Stimulated activated CD8-positive, alpha-beta memory T cell treated with anti-CD3 and anti-CD28 coated beads, Interleukin-12 subunit alpha, Interleukin-12 subunit beta, amount 100 ng/mL, for 24 hours (primary cell): ENCODE data around the gene SAMD1.

ENCODE experiments used
- DNase-seq: peaks from one replicate; pipeline ENCODE4 v3.0.0-alpha.2; 2020; ENCODE audit errors: extremely low read depth

Gene SAMD1

DNA sequence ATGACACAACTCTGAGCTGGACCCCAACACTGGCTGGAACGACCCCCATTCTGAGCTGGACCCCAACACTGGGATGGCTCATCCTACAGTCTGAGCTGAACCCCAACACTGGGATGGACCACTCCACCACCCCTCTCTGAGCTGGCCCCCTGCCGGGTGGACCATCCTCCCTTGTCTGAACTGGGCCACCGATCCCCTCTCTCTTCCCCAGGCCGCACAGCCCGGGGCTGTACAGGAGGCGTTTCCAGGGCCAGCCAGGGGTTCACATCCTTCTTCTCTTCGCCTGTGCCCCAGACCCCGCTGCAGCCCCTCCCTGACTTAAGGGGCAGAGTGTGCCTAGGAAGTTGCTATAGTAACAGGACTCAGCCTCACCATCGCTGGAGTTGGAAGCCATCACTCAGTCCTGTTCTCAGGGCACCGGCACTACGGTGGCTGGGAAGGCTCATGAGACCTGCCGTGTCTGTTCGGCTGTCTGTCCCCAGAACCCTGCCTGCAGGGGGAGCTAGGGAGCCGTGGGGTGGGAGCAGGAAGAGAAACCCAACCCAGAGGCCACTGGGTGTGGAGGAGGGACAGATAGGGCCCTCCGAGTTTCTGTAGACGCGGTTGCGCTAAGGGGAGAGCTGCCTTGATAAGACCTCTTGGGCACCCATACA lies 23.3 kb upstream of the SAMD1 start:
- DNase-seq: no peak

DNA sequence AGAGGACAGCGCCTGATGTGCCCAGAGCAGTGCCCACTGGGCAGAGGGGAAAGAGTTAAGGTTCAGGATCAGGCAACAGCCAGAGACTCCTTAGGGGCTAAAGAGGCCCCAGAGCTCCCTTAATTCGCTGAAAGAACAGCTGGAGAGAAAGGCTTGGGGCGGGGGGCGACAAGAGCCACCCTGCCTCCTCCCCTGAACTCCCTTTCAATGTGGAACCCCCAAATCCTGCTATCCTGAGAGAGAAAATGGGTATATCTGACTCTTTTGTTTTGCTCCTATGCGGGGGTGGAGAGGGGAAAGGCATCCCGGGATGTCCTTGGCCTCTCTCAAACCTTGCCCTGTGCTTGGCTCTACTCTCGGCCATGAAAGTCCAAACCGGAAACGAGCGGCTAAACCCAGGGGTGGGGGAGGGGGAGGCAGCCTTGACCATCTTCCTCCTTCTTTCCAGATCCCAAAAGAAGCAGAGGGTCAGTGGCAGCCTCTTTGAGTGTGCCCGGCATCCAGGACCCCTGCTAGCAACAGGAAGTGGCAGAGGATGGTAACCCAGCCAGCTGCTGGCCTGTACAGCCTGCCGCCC lies 22.3 kb upstream of the SAMD1 start:
- no peak for DNase-seq

DNA sequence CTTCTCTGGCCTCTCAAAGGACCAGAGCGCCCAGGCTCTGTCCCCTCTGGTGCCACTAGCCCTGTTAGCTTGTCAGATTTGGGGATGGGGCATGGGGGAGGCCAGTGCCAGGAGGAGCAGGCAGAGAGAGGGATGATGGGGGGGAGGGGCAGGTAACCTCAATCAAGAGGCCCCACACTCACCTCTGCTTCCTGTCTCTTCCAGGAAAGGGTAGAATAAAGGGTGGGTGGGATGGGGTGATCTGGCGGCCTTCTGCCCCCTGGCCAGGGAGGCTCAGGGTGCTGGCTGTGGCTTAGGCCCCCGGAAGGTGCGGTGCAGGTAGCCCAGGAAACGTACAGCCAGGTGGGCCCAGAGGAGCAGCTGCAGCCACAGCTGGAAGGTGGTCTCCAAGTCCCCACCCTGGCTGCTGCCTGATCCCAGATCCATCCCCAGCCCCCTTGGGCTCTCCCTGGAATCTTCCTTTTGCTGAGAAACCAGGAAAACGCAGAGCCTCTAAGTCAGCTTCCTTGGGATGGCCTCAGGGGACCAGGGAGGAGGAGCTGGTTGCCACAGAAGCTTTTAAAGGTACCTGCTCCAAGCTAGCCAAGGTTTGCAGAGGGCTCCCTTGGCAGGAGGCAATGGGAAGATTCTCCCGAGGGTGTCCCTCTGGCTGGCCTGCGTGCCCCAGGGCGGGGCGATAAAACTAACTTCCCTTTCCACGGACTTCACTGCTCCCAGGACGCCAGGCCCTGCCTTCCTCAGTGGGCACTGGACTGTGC lies 21.7 kb upstream of the SAMD1 start:
- no peak for DNase-seq

DNA sequence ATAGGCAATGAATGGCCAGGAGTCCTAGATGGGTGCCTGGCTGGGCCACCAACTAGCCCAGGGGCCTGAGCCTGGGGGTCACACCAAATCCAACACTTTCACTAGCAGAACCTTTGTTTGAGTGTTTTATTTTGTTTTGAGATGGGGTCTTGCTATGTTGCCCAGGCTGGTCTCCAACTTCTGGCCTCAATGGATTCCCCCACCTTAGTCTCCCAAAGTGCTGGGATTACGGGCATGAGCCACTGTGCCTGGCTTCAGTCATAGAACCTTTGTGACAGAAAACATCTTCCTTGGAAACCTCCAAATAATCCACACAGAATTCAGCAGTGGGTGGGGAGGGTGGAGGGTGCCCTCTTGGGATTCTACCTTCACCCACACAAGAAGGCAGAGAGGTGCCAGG lies 20.9 kb upstream of the SAMD1 start:
- no peak for DNase-seq

DNA sequence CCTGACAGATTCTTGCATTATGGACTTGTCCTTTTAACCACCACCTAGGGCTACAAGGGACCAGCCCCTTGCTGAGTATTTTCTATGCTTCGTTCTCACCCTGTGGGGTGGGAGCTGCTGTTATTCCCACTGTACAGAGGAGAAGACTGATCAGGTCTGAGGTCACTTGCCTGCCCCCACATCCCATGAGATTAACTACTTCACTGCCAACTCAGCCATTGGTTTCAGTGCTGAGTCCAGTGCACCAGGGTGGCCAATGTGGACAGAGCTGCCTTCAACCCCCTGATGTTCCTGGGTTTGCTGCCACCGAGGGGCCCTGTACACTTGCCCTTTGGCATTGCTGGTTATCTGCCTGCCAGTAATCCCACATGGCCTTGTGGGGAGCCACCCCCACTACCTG lies 20.1 kb upstream of the SAMD1 start:
- no peak for DNase-seq

DNA sequence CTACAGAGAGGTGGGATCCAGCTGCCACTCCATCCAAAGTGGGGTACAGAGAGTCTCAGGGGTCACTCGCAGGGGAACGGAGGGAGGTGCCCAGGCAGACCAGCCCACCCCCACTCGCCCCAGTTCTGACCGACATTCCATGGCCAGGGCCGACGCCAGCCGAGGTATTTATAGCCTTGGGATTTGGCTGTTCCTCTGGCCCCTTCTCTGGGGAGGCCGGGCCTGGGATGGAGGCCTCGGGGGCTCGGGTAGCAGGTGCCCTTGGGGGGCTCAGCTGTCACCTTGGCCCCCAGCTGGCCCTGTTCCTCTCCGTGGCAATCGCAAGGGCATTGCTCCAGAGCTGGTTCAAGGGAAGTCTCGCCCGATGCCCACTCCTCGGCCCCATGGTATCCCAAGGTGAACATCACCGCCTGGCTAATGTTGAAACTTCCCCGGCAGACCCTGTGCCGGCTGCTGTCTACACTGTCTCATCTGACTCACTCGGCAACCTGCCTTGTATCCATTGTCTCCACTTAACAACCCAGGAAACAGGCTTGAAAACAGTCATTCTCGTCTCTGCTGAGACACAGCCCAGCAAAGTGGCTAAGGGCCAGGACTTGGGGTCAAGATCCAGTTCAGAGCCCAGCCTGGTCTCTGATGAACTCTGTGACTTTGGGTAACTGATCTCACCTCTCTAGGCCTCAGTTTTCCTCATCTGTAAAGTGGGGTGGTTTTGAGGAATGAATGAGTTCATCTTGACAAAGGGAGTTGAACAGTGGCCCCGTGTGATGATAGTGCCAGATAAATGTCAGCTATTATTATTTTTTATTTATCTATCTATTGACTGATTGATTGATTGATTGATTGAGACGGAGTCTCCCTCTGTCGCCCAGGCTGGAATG lies 17.3 kb upstream of the SAMD1 start:
- no peak for DNase-seq

DNA sequence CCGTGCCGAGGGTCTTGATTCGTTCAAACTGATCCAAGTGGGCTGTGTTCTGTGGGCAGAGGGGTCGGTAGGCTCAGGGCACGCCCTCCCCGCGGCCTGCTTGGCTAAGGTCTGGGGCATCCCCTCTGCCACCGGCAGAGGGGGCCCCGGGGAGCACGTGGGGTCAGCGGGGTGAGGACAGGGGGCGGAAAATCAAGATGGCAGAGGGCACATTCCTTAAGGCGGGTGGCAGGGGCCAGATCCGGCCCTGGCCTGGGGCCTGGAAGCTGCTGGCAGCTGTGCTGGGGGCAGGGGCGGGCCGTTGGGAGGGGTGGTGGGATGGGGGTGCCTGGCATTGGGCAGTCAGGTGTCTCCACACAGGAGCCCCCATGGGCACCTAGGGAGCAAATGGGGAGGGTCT lies 16.3 kb upstream of the SAMD1 start:
- DNase-seq: no peak

DNA sequence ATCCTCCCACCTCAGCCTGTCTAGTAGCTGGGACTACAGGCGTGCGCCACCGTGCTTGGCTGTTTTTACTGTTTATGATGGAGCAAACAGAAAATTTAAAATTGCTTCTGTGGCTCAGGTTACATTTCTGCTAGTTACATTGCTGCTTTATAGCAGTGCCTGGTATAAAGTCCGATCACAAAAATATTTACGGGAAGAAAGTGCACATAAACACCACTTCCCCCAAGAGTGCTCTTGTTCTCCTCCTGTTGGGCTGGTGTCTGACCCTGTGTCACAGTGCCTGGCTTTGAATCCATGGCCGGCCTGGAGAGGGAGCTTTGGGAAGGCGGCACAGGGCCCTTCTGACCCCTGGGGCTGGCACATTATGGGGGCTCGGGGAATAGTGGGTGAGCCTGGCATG lies 15.1 kb upstream of the SAMD1 start:
- DNase-seq: no peak

DNA sequence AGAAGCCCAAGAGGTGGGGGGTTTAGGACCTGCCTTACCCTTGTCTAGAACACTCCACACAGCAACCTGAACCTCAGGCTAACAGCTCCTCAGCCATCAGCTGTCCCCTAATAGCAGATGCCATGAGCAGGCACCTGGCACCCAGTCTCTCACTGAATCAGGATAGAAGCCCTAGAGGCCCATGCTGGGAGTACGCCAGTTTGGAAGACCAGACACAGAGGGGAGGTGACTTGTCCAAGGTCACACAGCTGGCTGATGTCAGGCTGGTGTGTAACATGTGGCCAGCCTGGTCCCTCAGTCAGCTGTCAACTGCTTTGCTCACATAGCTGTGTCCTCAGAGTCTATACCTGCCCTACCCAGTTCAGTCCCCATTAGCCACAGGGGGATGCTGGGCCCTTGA lies 12.8 kb upstream of the SAMD1 start:
- DNase-seq: no peak

DNA sequence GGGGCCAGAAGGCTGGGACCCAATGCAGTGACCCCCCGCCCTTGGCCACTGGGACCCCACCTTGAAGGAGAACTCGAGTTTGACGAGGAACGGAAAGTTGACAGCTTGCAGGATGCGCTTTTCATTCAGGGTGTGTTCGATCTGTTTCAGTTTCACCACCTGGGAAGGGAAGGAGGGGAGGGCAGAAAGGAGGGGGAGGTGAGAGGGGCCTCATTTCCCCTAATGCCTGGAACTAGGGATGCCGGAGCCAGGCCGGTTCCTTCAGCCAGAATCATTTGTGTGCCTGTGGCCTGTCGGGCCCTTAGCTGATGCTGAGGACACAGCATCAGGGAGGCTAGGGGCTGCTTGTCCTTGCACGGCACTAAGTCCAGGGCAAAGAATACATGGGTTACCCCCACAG lies 12.2 kb upstream of the SAMD1 start:
- DNase-seq: no peak

DNA sequence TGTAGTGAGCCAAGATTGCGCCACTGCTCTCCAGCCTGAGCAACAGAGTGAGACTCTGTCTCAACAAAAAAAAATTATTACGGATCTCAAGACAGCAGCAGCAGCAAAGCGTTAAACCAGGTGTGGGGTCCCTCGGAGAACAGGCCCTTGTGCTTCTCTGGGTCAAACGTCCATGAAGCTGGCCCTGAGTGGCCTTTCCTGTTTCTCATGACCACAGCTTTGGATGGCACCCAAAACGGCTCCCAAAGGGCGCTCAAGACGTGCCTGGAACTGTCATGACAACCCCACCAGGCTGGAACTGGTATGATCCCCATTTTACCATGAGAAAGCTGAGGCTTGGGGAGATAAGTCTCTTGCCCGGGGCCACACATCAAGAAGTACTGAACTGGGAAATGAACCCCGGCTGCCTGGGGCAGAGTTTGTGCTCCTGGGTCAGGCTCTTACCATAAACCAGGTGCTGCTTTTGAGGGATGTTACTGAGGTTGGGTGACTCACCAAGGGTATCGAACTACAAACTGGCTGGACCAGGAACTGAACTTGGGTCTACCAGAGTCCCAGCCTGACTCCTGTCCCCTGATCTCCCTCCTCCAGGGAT lies 11.6 kb upstream of the SAMD1 start:
- DNase-seq: no peak

DNA sequence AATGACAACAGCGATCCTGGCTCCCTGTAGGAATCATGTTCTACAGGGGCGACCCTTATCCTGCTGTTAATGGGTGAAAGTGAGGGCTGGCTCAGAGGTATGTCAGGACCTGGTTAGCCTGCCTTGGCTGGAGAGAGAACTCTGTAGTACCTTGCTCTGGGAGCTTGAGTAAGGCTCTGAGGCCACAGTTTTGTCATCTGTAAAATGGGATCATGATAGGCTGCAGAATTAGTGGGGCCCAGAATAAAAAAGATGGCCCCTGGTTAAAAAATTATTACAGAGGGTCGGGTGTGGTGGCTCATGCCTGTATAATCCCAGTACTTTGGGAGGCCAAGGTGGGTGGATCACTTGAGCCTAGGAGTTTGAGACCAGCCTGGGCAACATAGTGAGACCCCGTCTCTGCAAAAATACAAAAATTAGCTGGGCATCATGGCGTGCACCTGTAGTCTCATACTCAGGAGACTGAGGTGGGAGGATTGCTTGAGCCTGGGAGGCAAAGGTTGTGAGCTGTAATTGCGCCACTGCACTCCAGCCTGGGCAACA lies 10.5 kb upstream of the SAMD1 start:
- no peak for DNase-seq

DNA sequence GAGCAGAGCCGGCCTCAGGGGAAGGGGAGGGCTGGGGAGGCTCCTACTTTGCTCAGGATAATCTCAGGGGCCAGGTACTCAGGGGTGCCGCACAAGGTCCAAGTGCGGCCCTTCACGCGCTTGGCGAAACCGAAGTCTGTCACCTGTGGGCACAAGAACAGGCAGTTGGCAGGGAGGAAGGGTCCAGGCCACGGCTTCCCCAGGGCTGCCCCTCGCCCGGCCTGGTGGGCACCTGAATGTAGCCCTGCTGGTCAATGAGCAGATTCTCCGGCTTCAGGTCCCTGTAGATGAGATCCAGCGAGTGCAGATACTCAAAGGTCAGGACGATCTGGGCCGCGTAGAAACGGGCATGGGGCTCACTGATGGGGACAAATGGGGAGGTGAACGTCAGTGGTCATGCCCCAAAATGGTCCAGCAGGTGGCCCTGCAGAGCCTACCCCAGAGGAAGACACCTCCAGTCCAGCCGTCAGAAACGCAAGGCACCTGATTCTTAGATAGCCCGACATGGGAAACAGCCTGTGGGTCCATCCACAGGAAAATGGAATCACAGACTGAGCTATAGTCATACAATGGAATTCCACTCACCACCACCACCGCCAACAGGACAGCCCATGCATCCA lies 7.1 kb upstream of the SAMD1 start:
- DNase-seq: no peak

DNA sequence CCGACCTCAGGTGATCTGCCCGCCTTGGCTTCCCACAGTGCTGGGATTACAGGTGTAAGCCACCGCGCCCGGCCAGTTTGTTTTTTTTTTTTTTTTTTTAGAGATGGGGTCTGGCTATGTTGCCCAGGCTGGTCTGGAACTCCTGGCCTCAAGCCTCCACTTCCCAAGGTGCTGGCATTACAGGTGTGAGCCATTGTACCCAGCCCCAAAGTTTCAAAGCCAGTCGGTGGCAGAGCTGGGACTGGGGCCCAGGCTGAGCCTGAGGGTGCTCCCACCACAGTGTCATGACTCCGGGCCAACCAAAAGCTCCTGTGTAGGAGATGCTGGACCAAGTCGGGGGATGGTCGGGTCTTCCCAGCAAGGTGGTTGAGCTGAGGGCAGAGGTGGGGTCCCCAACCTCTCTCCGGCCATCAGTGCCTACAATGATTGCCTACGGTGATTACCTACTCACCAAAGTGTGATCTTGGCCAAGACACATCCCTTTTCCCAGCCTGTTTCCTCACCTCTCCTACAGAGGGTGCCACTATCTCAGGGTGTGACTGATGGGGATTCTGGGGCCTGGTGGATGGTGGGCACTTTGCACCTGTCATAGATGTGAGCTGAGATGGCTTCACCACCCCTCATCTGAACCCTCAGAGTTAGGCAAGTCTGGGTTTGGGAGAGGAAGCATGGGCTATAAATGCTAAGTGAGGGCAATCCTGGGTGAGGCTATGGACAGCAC lies 5.9 kb upstream of the SAMD1 start:
- no peak for DNase-seq

DNA sequence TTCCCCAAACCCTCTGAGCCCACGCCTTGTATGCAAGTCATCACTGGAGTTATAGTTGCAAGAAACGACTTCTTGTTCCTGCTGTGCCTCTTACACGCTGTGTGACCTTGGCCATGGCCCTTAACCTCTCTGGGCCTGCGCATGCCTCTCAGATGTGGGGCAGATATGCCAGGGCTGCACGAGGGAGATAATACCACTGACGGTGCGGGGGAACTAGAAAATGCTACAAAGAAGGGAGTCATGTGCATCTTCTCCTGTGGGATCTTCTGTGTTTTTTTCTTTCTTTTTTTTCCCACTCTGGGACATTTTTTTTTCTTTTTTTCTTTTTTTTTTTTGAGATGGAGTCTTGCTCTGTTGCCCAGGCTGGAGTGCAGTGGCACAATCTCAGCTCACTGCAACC lies 4.3 kb upstream of the SAMD1 start:
- no peak for DNase-seq

DNA sequence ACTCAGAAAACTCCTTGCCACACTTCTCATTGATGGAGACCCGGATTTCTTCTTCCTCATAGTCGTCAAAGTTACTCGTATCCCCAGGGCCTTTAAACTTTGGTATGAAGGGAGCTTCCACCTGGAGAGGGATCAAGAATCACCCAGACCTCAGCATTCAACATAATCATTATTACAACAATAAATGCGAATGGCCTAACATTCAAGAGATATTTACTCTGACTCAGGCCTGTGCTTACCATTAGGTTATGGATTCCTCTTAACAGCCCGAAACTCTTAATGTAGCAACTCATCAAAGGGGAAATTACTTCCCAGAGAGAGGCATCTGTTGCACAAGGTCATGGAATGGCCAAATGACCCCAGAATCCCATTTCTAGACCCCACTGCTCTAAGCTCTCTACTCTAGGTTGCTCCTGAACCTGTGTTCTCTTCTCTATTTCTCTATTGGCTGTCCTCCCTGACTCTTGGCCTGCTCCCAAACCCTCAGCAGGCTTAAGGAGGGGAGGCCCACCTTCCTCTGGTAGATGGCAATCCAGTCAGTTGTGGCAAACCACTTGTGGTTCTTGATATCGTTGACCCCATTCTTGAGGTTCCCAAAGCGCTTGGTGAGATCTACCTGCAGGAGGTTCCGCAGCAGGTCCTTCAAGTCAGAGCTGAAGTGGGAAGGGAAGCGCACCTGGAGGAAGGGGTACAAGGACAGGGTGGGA lies 2.7 kb upstream of the SAMD1 start:
- no peak for DNase-seq

DNA sequence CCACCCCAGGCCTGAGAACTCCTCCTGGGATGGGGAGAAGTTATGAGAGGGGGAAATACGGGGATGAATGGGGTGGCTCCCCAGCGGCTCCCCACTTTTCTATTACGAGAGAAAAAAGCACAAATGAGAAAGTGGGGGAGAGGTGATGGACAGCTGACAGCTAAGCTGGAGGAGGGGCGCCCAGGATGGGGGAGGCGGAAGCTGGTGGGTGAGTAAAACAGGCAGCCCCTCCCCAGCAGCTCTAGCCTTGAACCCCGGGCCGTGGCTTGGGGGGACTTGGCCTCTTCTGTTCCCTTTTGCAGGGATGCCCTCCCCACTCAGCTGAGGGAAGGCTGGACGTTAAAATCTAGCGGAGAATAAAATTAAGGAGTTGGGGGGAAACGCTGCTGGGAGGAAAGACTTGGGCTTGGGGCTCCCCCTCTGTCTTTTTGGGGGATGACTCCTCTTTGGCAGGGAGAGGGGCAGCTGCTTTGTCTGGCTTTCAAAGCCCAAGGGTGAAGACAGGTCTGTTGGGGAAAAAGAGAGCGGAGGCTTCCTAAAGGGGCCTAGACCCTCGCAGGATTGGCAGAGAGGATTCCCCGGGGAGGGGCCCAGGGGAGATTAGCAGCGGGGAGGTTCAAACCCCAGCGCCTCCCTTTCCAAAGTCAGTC lies 1.4 kb upstream of the SAMD1 start:
- DNase-seq: no peak

DNA sequence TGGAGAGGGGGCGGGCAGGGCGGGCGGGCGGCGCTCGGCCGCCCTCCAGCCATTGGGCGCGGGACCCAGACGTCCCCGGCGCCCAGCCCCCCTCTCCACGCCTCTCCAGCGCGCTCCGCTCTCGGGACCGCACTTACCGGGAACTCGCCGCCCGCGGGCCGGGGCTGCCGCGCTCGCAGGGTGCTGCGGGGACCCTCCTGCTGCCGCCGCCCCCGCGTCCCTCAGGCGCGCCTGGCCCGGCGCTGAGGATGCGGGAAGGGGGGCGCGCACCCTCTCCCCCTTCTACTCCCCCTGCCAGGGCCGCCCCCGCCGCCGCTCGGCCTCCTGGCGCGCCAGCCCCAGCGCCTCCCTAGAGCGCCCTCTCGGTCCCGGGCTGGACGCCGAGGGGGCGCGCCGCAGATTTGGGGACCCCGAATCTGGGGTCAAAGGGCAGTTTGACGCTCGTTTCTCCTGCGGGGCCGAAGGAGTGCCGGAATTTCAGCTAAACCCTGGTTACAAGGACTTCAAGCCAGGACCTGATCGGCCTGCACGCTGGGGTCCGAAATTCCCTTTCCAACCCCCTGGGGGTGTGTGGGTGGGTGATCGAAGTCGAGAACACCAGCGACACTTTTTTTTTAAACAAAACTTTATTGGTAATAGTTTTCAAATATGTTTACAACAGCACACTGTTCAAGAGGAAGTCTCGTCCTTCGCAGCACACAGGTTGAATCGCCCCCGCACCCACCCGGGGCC lies 696 bp upstream of the SAMD1 start:
- no peak for DNase-seq
